GM12873 (cell line): ENCODE measurements around the gene ICE2.

Source experiments
- TF ChIP-seq, protein P1 (sequence below): IDR thresholded peaks from 2 replicates; pipeline ENCODE4 v1.5.1; 2012; ENCODE audit warnings: low read depth, mild to moderate bottlenecking, moderate library complexity, low read length, control low read depth; ENCODE audit not compliant: insufficient read depth; ENCODE audit errors: missing control alignments

ICE2 gene

DNA sequence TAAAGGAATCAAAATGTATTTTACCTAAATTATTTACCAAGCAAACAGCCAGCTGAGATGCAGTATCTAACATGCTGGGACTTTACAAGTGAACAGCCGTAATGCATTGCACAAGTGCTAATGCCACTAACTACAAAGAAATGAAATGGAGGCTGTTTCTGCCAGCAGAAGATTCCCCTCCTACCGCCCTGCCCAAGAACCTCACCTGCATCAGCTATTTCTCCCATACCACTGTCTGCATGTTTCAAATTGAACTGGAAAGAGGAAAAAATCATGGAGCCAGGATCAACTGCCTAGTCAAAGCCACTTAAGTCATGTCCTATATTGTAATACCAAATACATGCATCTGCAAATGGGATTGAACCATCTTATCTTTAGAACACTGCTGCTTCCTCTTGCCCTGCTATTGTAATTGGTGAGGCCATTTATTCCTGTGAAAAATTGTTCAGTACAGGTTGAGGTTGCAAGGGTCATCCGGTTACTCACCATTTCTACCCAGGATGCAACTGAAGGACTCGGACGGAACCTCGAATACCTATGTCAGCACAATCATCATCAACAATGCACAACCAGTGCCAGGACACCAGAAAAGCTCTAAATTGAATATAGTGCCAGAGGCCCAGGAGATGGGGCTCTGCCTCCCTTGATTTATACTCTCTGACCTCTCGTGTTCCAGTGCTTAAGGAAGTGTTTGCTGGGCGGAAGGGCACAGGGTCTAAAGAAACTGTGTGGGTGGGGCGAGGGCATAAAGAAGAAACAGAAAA is 108.7 kb downstream of the ICE2 start:
- TF ChIP-seq, protein P1, sequence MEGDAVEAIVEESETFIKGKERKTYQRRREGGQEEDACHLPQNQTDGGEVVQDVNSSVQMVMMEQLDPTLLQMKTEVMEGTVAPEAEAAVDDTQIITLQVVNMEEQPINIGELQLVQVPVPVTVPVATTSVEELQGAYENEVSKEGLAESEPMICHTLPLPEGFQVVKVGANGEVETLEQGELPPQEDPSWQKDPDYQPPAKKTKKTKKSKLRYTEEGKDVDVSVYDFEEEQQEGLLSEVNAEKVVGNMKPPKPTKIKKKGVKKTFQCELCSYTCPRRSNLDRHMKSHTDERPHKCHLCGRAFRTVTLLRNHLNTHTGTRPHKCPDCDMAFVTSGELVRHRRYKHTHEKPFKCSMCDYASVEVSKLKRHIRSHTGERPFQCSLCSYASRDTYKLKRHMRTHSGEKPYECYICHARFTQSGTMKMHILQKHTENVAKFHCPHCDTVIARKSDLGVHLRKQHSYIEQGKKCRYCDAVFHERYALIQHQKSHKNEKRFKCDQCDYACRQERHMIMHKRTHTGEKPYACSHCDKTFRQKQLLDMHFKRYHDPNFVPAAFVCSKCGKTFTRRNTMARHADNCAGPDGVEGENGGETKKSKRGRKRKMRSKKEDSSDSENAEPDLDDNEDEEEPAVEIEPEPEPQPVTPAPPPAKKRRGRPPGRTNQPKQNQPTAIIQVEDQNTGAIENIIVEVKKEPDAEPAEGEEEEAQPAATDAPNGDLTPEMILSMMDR, result no peak

DNA sequence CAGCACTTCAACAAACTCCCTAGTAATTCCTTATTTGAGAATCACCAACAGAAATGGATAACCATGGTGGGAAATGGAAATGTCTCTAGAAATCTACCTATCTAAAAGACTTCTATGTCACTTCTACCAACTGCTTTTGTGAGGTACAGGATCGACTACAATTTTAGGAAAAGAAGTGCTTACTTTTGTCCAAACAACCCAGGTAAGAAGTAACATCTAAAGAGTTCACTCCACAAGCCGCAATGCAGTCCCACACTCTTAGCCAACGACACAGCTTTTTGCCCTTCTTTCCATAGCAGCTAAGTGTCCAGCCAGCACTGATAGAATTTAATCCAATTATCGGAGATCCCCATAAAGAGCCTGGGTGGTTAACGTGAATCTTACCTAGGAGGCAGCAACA is 109.2 kb downstream of the ICE2 start:
- TF ChIP-seq, protein P1, result no peak
